Spleen (tissue), 11 donors: ENCODE results near the gene TSKU. TPM values are rescaled to one million over a fixed set of nuclear protein-coding genes. Genes with fewer than 3 reads are reported as not detected.
A peak's percentile ranks its signal among the peaks of the same experiment; 100 is the strongest.
"Not testable (repeated sequence)": the region's sequence is repeated elsewhere in the genome, so short reads cannot be mapped to it uniquely, and the experiment has no call there.

ENCODE experiments used
- DNase-seq: peaks from one replicate; pipeline ENCODE4 v3.0.0-alpha.2; 2020
- H3K27ac ChIP-seq, 8 donors: fragments of 200-600 bp; sonication (generic) in 7 of 8; 1 replicate in 4 of 8; 2 replicates in 4 of 8; pipeline versions ENCODE4 v1.5.0 to v1.8.0; 2016 to 2021; ENCODE audit warnings: inconsistent platforms in 4 of 8, mild to moderate bottlenecking in 4 of 8, moderate library complexity in 1 of 8
- H3K27me3 ChIP-seq, 7 donors: fragments of 200-600 bp; sonication (generic) in 6 of 7; replicated peaks in 1 of 7; 1 replicate in 4 of 7; 2 replicates in 3 of 7; pipeline versions ENCODE4 v1.5.0 to v1.8.0; 2016 to 2021; ENCODE audit warnings: inconsistent platforms in 3 of 7, mild to moderate bottlenecking in 1 of 7
- H3K36me3 ChIP-seq, 6 donors: fragments of 200-600 bp; sonication (generic) in 5 of 6; 1 replicate in 4 of 6; 2 replicates in 2 of 6; pipeline versions ENCODE4 v1.5.0 to v1.8.0; 2016 to 2021; ENCODE audit warnings: inconsistent platforms in 2 of 6
- H3K4me1 ChIP-seq, 6 donors: fragments of 200-600 bp; sonication (generic) in 5 of 6; 1 replicate in 3 of 6; 2 replicates in 3 of 6; pipeline versions ENCODE4 v1.5.0 to v1.8.0; 2016 to 2021; ENCODE audit warnings: inconsistent platforms in 3 of 6
- H3K4me3 ChIP-seq, 8 donors: fragments of 200-600 bp; sonication (generic) in 7 of 8; 1 replicate in 4 of 8; 2 replicates in 4 of 8; pipeline versions ENCODE4 v1.5.0 to v1.8.0; 2016 to 2021; ENCODE audit warnings: inconsistent platforms in 4 of 8, mild to moderate bottlenecking in 4 of 8, moderate library complexity in 2 of 8
- H3K9me3 ChIP-seq, 8 donors: fragments of 200-600 bp; sonication (generic) in 7 of 8; 1 replicate in 4 of 8; 2 replicates in 4 of 8; pipeline versions ENCODE4 v1.5.0 to v1.8.0; 2016 to 2021; ENCODE audit warnings: inconsistent platforms in 4 of 8
- CTCF ChIP-seq, 11 experiments: fragments of 200-600 bp in 7 of 11; fragments of 450-650 bp in 4 of 11; sonication (generic) in 4 of 11; IDR thresholded peaks in 8 of 11; conservative IDR thresholded peaks in 3 of 11; 1 replicate in 7 of 11; 2 replicates in 4 of 11; pipeline versions ENCODE4 v1.4.0 to v1.8.0; 2016 to 2021; ENCODE audit warnings: antibody characterized with exemption in 11 of 11, inconsistent platforms in 4 of 11, mild to moderate bottlenecking in 1 of 11
- POLR2A ChIP-seq, 3 donors: fragments of 450-650 bp; IDR thresholded peaks; one replicate each; pipeline ENCODE4 v1.5.1; 2017; ENCODE audit warnings: antibody characterized with exemption in 3 of 3, mild to moderate bottlenecking in 1 of 3
- POLR2AphosphoS5 ChIP-seq, 3 donors: sonication (generic); formaldehyde crosslinking; IDR thresholded peaks; one replicate each; pipeline ENCODE4 v1.5.1; 2017; ENCODE audit warnings: antibody characterized with exemption in 3 of 3
- WGBS, 5 donors: extraction: QIAGEN DNeasy Blood & Tissue Kit in 3 of 5; methylation state at CpG; one replicate each; pipeline versions ENCODE4 v1.1.5 to v1.1.7; 2013 to 2018; 5-methylcytosine and 5-hydroxymethylcytosine counted together
- intact Hi-C: fragments of 100-400 bp; cut with DNase I; formaldehyde crosslinking; loops from one replicate; pipeline ENCODE4 v1.15.0; 2023; ENCODE audit warnings: low total_unique reads
- polyA plus RNA-seq, 3 donors: library from polyadenylated mRNA; stranded (reverse); fragments of 200-250 nt; gene quantifications; one replicate each; pipeline ENCODE4 v1.2.1, GENCODE V29; 2013
- total RNA-seq, 7 donors: library from RNA; depleted of rRNA in 3 of 7; stranded (reverse); fragments of >200 nt in 3 of 7; fragmentation: NEBNext Ultra II Directional in 4 of 7; extraction: Animal tissue kit (Norgen Biotek cat#: 25700) in 4 of 7; gene quantifications; one replicate each; pipeline versions ENCODE4 v1.1.0 to v1.2.1, GENCODE V29; 2016 to 2021
- donor health status: healthy with polysubstance abuse.
- donor health status: DM: no; HTN: no; CAD: no; lungs with moderate emphysema.
- donor health status: DM: no; HTN: no; CAD: no.
- donor health status: Bipolar disorder and iron deficiency.
- donor health status: healthy.
- donor health status: DM: no; HTN: no; CAD: no.
- donor health status: DM: yes; HTN: yes; CAD: no.

TSKU gene
- total and polyA plus RNA-seq, 10 donors = 1.1 to 18.6 (median 11.4) TPM

DNA sequence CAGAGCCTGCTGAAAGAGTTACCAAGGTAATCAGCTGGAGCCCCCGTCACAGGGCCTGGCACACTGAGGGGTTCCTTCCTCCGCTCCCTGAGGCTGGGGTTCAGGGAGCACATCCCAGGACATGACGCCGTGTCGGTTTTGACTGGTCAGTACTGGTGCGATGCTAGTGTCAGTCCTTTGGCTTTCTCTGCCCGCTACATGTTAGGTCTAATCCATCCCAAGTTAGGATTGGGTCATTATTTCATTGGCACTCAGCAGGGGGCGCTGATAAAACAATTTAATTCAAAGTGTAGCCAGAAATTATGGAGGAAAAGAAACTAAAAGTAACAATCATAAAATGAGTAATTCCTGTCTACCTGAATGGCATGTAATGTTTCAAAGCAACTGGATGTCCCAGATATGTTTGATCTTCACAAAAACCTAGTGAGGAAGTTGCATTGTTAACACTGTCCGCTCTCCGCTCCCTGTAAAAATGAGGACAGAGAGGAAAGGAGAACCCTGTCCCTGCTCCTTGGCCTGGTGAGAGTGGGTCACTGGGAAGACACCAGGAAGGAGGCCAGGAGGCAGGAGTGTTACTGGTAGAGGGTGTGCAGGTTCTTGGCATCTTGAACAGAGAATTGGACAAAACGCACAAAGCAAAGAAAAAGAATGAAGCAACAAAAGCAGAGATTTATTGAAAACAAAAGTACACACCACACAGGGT, 27.1 kb downstream of the TSKU start:
- Histone ChIP-seq H3K9me3 (peaks cover 0 to 15% (median 12%) of the 10 kb centered on the region in 8 donors), H3K27ac (peak overlapping the region in 4 of 8 donors; percentile 46 to 63 (median 52)), H3K27me3 (peaks cover 0 to 19% (median 0%) of the 10 kb centered on the region in 7 donors), H3K36me3 (no peaks in the 10 kb centered on the region), H3K4me3 (no peak overlapping the region), H3K4me1 (peaks cover 0 to 23% (median 14%) of the 10 kb centered on the region in 6 donors)
- TF ChIP-seq CTCF (IDR thresholded peaks at IDR 0.05 in 8 of 11, conservative IDR thresholded peaks at IDR 0.05 in 3 of 11) (peak in 10 of 11 experiments; percentile 25 to 77 (median 62)), POLR2A (IDR thresholded peaks at IDR 0.05) (no peak), POLR2AphosphoS5 (IDR thresholded peaks at IDR 0.05) (no peak)
- 68 to 77% (median 72%) methylated on average over 11 of the region's 11 CpGs for WGBS, 5 donors
- intact Hi-C loops = loop anchor here (5.0 kb wide), 1 partner anchor 112 kb away; no protein-coding TSS in a partner anchor
- DNase-seq = peak; percentile 65

DNA sequence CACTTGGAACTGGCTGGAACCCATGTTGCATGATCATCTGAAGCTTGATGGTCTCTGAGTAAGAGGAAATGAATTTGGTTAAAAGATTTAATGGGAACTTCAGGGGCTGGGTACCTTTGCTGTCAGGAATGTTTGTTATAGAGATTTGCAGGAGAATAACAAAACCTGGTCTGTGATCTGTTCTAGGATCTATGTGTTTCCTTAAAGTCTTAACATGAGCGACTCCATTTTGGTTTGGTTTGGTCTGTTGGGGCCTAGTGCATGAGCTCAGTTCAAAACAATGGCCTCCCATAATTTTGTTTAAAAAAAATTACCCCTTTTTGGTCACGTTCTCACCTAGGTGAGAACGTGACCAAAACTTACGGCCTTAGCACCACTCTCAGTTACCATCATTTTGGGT, 28.1 kb downstream of the TSKU start:
- Histone ChIP-seq H3K4me1 (peaks cover 0 to 23% (median 14%) of the 10 kb centered on the region in 6 donors), H3K27me3 (peaks cover 0 to 9% (median 0%) of the 10 kb centered on the region in 7 donors), H3K36me3 (no peaks in the 10 kb centered on the region), H3K9me3 (peaks cover 3 to 24% (median 22%) of the 10 kb centered on the region in 8 donors), H3K4me3 (no peak overlapping the region), H3K27ac (no peak overlapping the region)
- TF ChIP-seq POLR2A (IDR thresholded peaks at IDR 0.05) (no peak), CTCF (IDR thresholded peaks at IDR 0.05 in 8 of 11, conservative IDR thresholded peaks at IDR 0.05 in 3 of 11) (no peak)
- WGBS, 5 donors = 92 to 97% (median 94%) methylated on average over 4 of the region's 4 CpGs
- DNase-seq = no peak
- intact Hi-C loops = loop anchor here (5.0 kb wide), 1 partner anchor 111 kb away; no protein-coding TSS in a partner anchor

GRCh38 chr11:76814414-76814813, 31.3 kb downstream of the TSKU start:
- no peak overlapping the region for H3K27ac ChIP-seq
- no peaks in the 10 kb centered on the region for H3K27me3 ChIP-seq
- H3K9me3 ChIP-seq = peaks cover 3 to 36% (median 31%) of the 10 kb centered on the region in 8 donors
- intact Hi-C loops = loop anchor here (5.0 kb wide), 1 partner anchor 108 kb away; no protein-coding TSS in a partner anchor
- H3K4me1 ChIP-seq = peaks cover 0 to 12% (median 6%) of the 10 kb centered on the region in 6 donors
- 93 to 99% (median 95%) methylated on average over 2 of the region's 2 CpGs for WGBS, 5 donors
- no peak overlapping the region for H3K4me3 ChIP-seq
- TF ChIP-seq POLR2A (IDR thresholded peaks at IDR 0.05) = no peak
- no peak for TF ChIP-seq CTCF (IDR thresholded peaks at IDR 0.05 in 8 of 11, conservative IDR thresholded peaks at IDR 0.05 in 3 of 11)
- no peak for TF ChIP-seq POLR2AphosphoS5 (IDR thresholded peaks at IDR 0.05)
- H3K36me3 ChIP-seq = no peaks in the 10 kb centered on the region
- DNase-seq = no peak

GRCh38 chr11:76815678-76816077, 32.5 kb downstream of the TSKU start:
- intact Hi-C loops, DNase-seq, H3K27ac ChIP-seq, H3K4me3 ChIP-seq, H3K36me3 ChIP-seq, H3K27me3 ChIP-seq: not testable (repeated sequence)
- 84 to 92% (median 88%) methylated on average over 7 of the region's 7 CpGs for WGBS, 5 donors
- H3K4me1 ChIP-seq = peaks cover 0 to 13% (median 4%) of the 10 kb centered on the region in 6 donors
- peaks cover 3 to 36% (median 31%) of the 10 kb centered on the region in 8 donors for H3K9me3 ChIP-seq
